Panc1 (cell line): ENCODE results near the gene ZNF782. TPM values are rescaled to one million over a fixed set of nuclear protein-coding genes. Genes with fewer than 3 reads are reported as not detected.

Experiments used
- ATAC-seq: fragments of 200-7000 bp; cut with Tn5 transposase; 2 replicates; pipeline ENCODE4 v1.9.1; 2020; ENCODE audit warnings: mild to moderate bottlenecking, moderate library complexity
- BruUV-seq: library from RNA; stranded (reverse); fragments of 400-500 nt; replicated peaks from 2 replicates; lab custom pipeline; 2021; lab: Mats Ljungman, UMichigan
- CTCF ChIA-PET: fragments of 300-600 bp; sonication (Branson Sonifier 250); formaldehyde crosslinking; loops from one replicate; lab custom pipeline; 2022; ENCODE audit warnings: antibody characterized with exemption; lab: Charles Lee
- POLR2A ChIA-PET: fragments of 300-600 bp; sonication (Branson Sonifier 250); formaldehyde crosslinking; loops from one replicate; lab custom pipeline; 2022; ENCODE audit warnings: antibody characterized with exemption; lab: Charles Lee
- DNase-seq: peaks from one replicate; pipeline ENCODE4 v3.0.0-alpha.2; 2010; ENCODE audit warnings: low read depth, low spot score
- H3K27ac ChIP-seq: 2 replicates; pipeline ENCODE4 v1.5.1; 2011; ENCODE audit warnings: mild to moderate bottlenecking, low read length, inconsistent platforms
- H3K27me3 ChIP-seq: fragments of 200-500 bp; sonication (Bioruptor generic); 2 replicates; pipeline ENCODE4 v1.6.0; 2014; ENCODE audit warnings: low read length, inconsistent platforms; ENCODE audit not compliant: control insufficient read depth, insufficient read depth
- H3K36me3 ChIP-seq: fragments of 200-500 bp; sonication (Bioruptor generic); 2 replicates; pipeline ENCODE4 v1.5.1; 2014; ENCODE audit warnings: inconsistent platforms, mild to moderate bottlenecking, low read length, moderate library complexity; ENCODE audit not compliant: control insufficient read depth, insufficient read depth
- H3K4me1 ChIP-seq: 2 replicates; pipeline ENCODE4 v1.5.1; 2011; ENCODE audit warnings: inconsistent platforms, mild to moderate bottlenecking, low read length, moderate library complexity; ENCODE audit not compliant: control insufficient read depth, insufficient read depth
- H3K4me3 ChIP-seq, 2 experiments: 2 replicates each; pipeline ENCODE4 v1.5.1; 2011 to 2012; ENCODE audit warnings: low read depth in 2 of 2, low read length in 2 of 2, mild to moderate bottlenecking in 2 of 2, inconsistent platforms in 1 of 2, moderate library complexity in 1 of 2
- H3K9me3 ChIP-seq: fragments of 200-500 bp; sonication (Bioruptor generic); 2 replicates; pipeline ENCODE4 v1.5.1; 2014; ENCODE audit warnings: low read depth, mild to moderate bottlenecking, inconsistent platforms, low read length, moderate library complexity; ENCODE audit not compliant: control insufficient read depth, insufficient read depth
- POLR2AphosphoS5 ChIP-seq: IDR thresholded peaks from 2 replicates; pipeline ENCODE4 v1.6.1; 2012; ENCODE audit warnings: mild to moderate bottlenecking, low read depth, low read length, moderate library complexity
- SIN3A ChIP-seq: IDR thresholded peaks from 2 replicates; pipeline ENCODE4 v1.6.1; 2012; ENCODE audit warnings: low read depth, mild to moderate bottlenecking, low read length, moderate library complexity, borderline replicate concordance; ENCODE audit not compliant: insufficient read depth
- TCF7L2 ChIP-seq: IDR thresholded peaks from 2 replicates; pipeline ENCODE4 v1.6.1; 2011; ENCODE audit warnings: mild to moderate bottlenecking, low read depth, low read length, inconsistent platforms
- in situ Hi-C: cut with HindIII; loops from 2 replicates; pipeline ENCODE4 v1.10.0; 2016; ENCODE audit warnings: low sequenced_read_pairs, low pct_unique_long_range_greater_than_20kb
- intact Hi-C: fragments of 100-400 bp; cut with micrococcal nuclease; formaldehyde crosslinking; loops from one replicate; pipeline ENCODE4 v1.10.0; 2022; ENCODE audit not compliant: unreplicated experiment
- total RNA-seq: library from RNA; stranded (reverse); gene quantifications from one replicate; pipeline ENCODE4 v1.2.1, GENCODE V29; 2021; ENCODE audit not compliant: unreplicated experiment
- TF ChIP-seq, protein P1 (sequence below), 2 experiments: IDR thresholded peaks; 2 replicates each; pipeline ENCODE4 v1.6.1; 2011 to 2012; ENCODE audit warnings: low read depth in 2 of 2, control low read depth in 1 of 2, low read length in 1 of 2, mild to moderate bottlenecking in 1 of 2, moderate library complexity in 1 of 2; ENCODE audit not compliant: insufficient read depth in 1 of 2
- TF ChIP-seq, protein P2 (sequence below): fragments of 450-650 bp; IDR thresholded peaks from 2 replicates; pipeline ENCODE4 v1.5.1; 2017; ENCODE audit warnings: mild to moderate bottlenecking

Gene ZNF782
- total RNA-seq, 1 experiment from 2014 or later = 3.3 TPM

DNA sequence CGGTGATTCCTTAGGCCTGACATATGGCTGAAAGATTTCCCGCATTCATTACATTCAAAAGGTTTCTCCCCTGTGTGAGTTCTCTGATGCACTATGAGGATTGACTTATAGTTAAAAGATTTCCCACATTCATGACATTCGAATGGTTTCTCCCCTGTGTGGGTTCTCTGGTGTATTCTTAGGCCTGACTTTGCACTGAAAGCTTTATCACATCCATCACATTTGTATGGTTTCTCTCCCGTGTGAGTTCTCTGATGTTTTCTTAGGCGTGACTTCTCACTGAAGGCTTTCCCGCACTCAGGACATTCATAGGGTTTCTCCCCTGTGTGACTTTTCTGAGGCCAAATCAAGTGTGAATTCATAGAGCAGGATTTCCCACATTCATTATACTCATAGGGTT, 35.8 kb downstream of the ZNF782 start:
- in situ Hi-C loops = no loop called here
- BruUV-seq = no TSS peak
- no peak for ATAC-seq
- intact Hi-C loops = no loop called here
- Histone ChIP-seq H3K27ac (no peak overlapping the region), H3K4me3 (no peak overlapping the region), H3K9me3 (peaks cover 79% of the 10 kb centered on the region), H3K4me1 (no peaks in the 10 kb centered on the region), H3K36me3 (peaks cover 2% of the 10 kb centered on the region; the same call in 1 of the 2 replicates), H3K27me3 (no peaks in the 10 kb centered on the region)
- ChIA-PET POLR2A (no interaction called here), CTCF (no interaction called here)
- no peak for DNase-seq
- TF ChIP-seq, protein P1, sequence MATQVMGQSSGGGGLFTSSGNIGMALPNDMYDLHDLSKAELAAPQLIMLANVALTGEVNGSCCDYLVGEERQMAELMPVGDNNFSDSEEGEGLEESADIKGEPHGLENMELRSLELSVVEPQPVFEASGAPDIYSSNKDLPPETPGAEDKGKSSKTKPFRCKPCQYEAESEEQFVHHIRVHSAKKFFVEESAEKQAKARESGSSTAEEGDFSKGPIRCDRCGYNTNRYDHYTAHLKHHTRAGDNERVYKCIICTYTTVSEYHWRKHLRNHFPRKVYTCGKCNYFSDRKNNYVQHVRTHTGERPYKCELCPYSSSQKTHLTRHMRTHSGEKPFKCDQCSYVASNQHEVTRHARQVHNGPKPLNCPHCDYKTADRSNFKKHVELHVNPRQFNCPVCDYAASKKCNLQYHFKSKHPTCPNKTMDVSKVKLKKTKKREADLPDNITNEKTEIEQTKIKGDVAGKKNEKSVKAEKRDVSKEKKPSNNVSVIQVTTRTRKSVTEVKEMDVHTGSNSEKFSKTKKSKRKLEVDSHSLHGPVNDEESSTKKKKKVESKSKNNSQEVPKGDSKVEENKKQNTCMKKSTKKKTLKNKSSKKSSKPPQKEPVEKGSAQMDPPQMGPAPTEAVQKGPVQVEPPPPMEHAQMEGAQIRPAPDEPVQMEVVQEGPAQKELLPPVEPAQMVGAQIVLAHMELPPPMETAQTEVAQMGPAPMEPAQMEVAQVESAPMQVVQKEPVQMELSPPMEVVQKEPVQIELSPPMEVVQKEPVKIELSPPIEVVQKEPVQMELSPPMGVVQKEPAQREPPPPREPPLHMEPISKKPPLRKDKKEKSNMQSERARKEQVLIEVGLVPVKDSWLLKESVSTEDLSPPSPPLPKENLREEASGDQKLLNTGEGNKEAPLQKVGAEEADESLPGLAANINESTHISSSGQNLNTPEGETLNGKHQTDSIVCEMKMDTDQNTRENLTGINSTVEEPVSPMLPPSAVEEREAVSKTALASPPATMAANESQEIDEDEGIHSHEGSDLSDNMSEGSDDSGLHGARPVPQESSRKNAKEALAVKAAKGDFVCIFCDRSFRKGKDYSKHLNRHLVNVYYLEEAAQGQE (IDR thresholded peaks at IDR 0.05; ENCODE audit: insufficient read depth in 1 of 2, low read depth in 2 of 2, low read length in 1 of 2) = no peak
- TF ChIP-seq, protein P2, sequence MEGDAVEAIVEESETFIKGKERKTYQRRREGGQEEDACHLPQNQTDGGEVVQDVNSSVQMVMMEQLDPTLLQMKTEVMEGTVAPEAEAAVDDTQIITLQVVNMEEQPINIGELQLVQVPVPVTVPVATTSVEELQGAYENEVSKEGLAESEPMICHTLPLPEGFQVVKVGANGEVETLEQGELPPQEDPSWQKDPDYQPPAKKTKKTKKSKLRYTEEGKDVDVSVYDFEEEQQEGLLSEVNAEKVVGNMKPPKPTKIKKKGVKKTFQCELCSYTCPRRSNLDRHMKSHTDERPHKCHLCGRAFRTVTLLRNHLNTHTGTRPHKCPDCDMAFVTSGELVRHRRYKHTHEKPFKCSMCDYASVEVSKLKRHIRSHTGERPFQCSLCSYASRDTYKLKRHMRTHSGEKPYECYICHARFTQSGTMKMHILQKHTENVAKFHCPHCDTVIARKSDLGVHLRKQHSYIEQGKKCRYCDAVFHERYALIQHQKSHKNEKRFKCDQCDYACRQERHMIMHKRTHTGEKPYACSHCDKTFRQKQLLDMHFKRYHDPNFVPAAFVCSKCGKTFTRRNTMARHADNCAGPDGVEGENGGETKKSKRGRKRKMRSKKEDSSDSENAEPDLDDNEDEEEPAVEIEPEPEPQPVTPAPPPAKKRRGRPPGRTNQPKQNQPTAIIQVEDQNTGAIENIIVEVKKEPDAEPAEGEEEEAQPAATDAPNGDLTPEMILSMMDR = no peak
- TF ChIP-seq POLR2AphosphoS5 = no peak
- TF ChIP-seq SIN3A = no peak
- TF ChIP-seq TCF7L2 = no peak

DNA sequence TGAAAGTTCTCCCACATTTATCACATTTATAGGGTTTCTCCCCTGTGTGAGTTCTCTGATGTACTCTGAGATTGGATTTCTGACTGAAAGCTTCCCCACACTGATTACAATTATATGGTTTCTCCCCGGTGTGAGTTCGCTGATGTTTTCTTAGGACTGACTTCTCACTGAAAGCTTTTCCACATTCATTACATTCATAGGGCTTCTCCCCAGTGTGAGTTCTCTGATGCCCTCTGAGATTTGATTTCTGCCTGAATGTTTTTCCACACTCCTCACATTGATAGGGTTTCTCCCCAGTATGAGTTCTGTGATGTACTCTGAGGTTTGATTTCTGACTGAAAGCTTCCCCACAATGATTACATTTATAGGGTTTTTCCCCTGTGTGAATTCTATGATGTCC, 36.3 kb downstream of the ZNF782 start:
- Histone ChIP-seq H3K36me3 (peaks cover 2% of the 10 kb centered on the region; the same call in 1 of the 2 replicates), H3K4me3 (no peak overlapping the region), H3K9me3 (peaks cover 78% of the 10 kb centered on the region), H3K27ac (no peak overlapping the region), H3K27me3 (no peaks in the 10 kb centered on the region), H3K4me1 (no peaks in the 10 kb centered on the region)
- TF ChIP-seq, protein P2 = no peak
- no peak for TF ChIP-seq POLR2AphosphoS5
- TF ChIP-seq SIN3A = no peak
- no peak for TF ChIP-seq TCF7L2
- TF ChIP-seq, protein P1 (IDR thresholded peaks at IDR 0.05; ENCODE audit: insufficient read depth in 1 of 2, low read depth in 2 of 2, low read length in 1 of 2) = no peak
- in situ Hi-C loops (no loop called here), intact Hi-C loops (no loop called here)
- CTCF ChIA-PET = no interaction called here
- BruUV-seq = no TSS peak
- ATAC-seq = no peak
- POLR2A ChIA-PET = no interaction called here
- no peak for DNase-seq
